Stimulated activated CD4-positive, alpha-beta T cell treated with anti-CD3 and anti-CD28 coated beads, Interleukin-4, amount 100 ng/mL, for 48 hours (primary cell): ENCODE measurements around the gene ICA1.
"Not testable (repeated sequence)": the region's sequence is repeated elsewhere in the genome, so short reads cannot be mapped to it uniquely, and the experiment has no call there.

ENCODE experiments used
- DNase-seq, 2 donors: peaks; one replicate each; pipeline ENCODE4 v3.0.0-alpha.2; 2020; ENCODE audit warnings: low read depth in 2 of 2

Gene ICA1

DNA sequence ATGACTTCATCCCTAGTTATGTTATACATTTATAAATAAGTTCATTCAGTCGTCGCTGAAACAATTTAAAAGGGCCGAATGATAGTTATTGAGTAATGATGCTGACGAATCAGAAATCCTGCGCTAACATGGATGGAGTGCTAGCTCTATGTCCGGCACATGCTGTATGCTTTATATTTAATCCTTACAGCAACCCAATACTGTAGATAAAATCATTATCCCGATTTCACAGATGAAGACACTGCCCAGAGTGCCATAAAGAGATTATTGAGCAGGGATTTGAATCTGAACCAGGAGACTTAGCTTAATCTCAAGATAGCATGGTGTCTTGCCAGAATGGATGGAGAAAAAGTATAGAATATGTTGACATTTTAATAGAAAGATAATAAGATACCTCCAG is 1.1 kb upstream of the ICA1 start:
- no peak for DNase-seq

DNA sequence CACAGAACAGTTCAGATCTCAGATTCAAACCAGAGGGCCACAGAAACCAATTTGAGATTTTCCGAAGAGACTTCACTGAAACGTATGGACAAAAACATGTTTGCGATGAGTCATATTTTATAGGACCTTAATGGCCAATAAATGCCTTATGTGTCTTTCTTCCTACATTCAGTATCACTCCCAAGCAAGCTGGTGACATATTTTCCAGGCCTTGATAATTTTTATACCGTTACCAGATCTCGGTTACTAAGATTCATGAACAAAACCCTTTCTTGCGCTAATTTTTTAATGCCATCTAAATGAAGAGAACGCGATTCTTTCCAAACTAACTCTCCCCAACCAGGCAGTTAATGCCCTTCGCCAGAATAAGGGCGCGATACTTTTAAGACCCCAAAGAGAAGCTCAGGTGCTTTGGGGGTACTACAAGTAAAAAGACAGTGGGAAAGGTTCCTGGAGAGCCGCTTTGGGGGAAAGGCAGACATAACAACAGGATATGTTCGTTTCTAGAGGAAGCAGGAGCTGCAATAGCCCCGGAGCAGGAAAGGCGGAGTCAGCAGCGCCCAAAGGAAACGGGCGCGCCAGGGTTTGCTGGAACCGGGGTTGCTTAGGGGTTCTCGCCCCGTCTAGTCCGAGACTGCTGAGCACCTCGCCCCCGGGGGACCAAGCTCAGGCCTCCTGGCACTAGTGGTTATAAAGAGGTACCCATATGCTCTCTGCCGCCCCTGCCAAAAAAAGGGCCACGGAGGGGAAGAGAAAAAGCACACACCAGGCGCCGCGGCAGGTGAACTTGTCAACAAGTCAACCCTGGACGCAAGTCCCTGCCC is 884 bp downstream of the ICA1 start:
- DNase-seq = peak in 1 of 2 donors; percentile 3

DNA sequence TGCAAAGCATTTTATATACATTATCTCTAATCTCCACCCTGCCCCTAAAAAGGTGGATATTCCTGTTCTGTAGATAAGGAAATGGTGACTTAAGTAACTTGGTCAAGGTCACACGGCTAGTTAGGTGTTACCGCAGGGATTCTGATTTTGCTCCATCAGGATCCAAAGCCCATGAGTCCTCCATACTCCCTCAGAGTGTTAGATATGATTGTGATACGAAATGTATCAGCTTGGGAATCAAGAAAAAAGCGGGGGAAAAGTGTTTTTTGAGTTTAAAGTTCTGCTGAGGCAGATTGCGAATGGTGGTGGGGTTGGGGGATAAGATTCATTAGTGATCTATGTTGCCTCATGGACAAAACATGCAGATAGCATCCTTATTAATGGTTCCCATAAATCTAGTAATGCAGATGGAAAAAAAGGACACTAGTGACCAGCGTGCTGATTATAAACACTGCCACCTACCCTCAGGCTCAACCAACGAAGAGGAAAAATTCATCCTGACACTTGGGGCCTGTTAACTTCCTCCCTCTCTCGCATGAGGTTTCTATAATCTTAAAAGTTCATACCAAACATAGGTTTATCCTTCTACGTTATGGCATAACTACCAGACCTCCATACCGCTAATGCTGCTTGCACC is 2.3 kb downstream of the ICA1 start:
- no peak for DNase-seq

DNA sequence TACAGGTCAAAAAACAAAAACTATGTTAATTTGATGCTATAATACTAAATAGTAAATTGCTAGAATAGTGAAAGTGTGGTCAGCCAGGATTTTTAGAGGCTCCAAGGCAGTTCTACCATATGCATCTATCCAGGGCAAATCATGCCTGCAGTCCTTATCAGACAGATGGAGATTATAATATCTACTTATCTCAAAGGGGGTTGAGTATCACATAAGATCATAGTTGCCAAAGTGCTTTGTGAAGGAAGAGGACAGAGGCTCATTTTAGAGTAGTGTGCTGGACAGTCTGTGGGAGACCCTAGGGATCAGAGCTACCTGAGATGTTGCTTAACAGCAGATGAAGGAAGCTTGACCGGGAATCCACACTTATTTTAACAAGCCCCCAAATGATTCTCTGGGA is 3.2 kb downstream of the ICA1 start:
- no peak for DNase-seq

DNA sequence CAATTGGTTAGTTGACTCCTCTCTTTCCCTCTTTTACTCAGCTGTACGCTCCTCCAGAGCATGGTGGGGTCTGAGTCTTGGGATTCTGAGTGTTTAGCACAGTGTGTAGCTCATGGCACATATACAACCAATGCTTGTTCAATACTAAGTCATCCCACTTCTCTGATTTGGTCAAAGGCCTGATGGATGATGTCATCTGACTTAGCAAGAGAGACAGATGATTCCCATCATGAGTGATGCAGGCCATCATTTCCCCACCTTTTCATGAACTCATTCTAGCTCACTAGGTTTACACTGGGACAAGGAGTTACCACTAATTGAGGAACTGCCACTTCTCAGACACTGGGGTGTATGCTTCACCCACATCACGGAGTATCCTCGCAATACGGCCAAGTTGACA is 3.8 kb downstream of the ICA1 start:
- DNase-seq = no peak

DNA sequence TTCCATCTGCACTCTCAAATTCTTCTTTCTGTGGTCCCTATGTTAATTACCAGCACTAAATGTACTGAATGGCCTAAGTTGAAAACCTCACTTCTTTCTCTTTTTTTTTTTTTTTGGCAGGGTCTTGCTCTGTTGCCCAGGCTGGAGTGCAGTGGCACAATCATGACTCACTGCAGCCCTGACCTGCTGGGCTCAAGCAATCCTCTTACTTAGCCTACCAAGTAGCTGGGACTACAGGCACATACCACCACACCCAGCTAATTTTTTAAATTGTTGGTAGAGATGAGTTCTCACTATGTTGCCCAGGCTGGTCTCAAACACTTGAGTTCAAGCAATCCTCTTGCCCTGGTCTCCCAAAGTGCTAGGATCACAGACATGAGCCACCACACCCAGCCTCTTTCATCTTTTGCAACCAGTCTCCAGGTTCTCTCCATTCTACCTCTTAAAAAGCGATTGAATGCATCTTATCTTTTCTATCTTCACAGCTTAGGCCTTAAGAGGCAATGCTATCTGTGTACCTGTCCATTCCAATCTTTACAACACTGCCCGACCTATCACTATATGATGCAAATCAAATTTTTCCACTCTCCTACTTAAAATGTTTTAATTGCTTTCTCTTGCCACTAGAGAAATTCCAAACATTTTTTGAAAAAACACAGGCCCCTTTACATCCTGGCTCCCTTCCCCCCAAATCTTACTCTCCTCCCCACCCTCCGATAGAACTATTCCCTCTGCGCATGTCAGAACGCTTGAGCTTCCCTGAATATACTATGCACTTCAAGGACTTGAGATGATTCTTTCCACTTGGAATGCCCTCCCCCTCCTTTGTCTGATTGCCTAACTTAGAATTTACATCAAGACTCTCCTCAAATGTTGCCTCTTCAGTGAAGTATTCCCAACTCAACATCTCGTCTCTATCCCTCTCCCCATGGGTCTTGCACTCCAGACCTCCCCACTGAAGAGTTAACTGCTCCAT is 6.0 kb downstream of the ICA1 start:
- no peak for DNase-seq

DNA sequence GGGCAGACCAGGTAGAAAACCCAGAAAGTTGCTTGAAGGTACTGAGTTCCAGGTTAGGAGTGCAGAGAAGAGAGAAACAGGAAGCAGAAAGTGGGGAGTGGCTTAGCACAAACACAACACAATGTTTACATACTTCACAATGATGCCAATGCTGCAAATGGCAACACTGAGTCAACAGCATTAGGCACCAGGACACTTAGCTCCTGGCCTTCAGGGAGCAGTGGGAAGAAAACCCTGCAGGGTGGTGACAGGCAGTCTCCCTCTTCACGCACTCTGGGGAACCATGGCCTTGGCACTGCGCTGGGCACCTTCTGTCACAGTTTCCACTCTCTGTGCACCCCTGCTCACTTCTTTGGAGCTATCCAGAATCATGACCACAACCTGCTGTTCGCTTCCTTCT is 7.3 kb downstream of the ICA1 start:
- no peak for DNase-seq

DNA sequence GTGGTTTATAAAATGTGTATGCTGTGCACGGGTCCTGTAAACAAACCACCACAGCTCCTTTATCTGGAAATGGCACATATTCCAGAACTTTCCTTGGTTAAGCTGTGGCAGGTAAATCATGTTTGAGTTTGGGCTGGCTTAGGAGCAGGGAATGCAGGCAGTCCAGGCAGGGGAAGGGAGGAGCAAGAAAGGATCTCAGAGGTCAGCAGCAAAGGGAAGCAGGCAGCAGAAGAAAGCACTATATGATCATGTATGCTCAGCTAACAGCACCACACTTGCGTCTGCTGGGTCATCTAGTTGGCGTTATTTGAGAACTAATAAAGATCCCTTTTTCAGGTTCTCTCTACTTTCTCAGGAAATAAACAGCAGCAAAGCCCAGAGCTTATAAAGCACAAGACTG is 7.8 kb downstream of the ICA1 start:
- DNase-seq = no peak

DNA sequence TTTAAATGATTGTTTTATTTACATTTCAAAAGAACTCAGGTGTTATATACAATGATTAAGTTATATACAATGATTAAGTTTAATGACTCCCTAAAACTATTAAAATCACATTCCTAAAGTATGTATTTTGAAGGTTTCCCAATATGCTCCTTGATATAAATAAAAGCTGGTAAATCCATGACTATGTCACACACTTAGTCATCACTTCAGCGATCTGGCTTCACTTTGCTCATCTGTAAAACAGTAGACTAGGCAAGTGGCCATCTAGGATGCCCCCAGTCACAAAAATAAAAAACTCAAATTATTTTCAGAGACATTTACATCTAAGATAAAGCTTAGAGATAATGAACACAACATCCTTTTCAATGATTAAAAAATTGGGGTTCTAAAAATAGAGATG is 10.8 kb downstream of the ICA1 start:
- DNase-seq = no peak

DNA sequence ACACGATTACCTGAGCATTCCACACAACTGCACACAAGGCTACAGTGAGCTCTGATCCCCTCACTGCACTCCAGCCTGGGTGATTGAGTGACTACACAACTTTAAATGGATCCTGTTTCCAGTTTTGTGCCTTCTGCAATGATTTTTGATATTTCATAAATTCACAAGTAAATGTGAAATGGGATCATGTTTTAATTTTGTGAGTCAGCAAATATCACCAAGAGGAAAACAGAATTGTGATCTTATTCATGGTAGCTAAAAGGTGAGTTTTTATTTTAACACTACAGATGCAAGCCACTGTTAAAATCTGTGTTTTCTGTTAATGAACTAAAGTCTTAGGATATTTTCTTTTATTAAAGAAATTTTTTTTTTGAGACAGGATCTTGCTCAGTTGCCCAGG is 11.4 kb downstream of the ICA1 start:
- no peak for DNase-seq

DNA sequence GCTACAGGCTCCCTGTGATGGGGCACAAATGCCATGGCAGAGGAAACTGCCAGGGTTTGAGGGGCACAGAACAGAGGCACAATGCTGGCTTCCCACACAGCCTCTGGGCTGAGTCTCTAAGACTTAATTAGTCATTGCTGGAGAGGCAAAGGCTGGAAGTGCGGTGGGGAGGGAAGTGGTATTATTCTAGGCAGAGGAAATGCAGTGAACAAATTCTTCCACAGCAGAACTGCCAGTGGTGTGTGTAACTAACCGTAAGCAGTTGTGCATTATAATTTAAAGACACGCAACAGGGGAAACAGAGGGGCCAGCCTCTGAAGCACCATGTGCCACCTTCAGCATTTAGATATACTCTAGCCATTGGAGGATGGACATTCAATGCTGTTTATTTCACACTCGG is 12.8 kb downstream of the ICA1 start:
- no peak for DNase-seq

DNA sequence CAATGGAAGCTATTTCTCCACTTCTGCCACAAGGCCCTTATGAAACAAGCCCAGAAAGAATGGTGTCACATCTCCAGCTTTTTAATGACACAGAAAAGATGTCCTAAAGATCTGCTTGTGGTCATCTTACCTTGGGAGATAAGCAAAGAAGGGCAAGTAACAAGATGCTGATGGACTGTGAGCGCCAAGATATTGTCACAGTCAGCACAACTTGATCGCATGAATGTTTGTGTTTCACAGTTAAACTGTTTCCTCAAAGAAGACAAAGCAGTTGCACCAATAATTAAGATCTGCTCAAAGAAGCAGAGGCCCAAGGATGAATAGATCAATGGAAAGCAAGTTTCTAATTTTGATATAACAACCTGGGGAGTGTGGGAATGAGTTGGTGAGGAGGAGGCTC is 15.9 kb downstream of the ICA1 start:
- DNase-seq = no peak

DNA sequence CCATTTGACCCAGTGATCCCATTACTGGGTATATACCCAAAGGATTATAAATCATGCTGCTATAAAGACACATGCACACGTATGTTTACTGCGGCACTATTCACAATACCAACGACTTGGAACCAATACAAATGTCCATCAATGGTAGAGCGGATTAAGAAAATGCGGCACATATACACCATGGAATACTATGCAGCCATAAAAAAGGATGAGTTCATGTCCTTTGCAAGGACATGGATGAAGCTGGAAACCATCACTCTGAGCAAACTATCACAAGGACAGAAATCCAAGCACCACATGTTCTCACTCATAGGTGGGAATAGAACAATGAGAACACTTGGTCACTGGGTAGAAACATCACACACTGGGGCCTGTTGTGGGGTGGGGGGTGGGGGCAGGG is 16.9 kb downstream of the ICA1 start:
- DNase-seq = not testable (repeated sequence)

DNA sequence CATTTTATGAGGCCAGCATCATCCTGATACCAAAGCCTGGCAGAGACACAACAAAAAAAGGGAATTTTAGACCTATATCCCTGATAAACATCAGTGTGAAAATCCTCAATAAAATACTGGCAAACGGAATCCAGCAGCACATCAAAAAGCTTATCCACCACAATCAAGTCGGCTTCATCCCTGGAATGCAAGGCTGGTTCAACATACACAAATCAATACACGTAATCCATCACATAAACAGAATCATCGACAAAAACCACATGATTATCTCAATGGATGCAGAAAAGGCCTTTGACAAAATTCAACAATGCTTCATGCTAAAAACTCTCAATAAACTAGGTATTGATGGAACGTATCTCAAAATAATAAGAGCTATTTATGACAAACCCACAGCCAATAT is 18.9 kb downstream of the ICA1 start:
- not testable (repeated sequence) for DNase-seq

DNA sequence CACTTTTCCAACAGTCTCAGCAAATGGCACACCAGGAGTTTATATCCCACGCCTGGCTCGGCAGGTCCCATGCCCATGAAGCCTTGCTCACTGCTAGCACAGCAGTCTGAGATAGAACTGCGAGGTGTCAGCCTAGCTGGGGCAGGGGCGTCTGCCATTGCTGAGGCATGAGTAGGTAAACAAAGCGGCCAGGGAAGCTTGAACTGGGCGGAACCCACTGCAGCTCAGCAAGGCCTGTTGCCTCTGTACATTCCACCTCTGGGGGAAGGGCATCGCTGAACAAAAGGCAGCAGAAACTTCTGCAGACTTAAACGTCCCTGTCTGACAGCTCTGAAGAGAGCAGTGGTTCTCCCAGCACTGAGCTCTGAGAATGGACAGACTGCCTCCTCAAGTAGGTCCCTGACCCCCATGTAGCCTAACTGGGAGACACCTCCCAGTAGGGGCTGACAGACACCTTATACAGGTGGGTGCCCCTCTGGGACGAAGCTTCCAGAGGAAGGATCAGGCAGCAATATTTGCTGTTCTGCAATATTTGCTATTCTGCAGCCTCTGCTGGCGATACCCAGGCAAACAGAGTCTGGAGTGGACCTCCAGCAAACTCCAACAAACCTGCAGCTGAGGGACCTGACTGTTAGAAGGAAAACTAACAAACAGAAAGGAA is 22.1 kb downstream of the ICA1 start:
- DNase-seq = not testable (repeated sequence)

DNA sequence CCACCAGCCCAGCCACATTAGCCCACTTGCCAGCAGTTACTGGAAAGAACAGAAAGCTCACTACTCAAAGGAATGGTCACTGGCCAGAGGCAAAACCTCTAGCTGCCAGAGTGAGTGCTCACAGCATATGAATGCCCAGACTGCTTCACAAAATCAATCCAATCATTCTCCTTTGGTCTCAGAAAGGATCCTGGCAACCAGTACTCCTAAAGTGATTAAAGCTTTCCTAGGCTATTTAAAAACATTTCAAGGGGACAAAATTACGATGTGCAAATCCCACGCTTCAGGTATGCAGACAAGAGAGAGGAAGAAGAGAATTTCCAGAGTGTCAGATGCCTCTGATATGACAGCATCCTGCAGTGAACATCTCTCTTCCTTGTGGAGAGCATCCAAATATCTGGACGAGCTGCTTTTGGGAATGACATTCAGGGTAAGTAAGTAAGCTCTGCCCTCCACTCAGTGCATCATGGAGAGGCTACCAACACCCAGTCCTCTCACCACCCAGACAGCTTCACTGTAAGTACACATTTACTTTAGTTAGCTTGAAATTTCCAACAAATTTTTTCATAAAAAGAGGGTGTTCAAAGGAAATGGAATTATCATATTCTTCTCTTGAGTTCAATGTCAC is 25.1 kb downstream of the ICA1 start:
- DNase-seq = no peak

DNA sequence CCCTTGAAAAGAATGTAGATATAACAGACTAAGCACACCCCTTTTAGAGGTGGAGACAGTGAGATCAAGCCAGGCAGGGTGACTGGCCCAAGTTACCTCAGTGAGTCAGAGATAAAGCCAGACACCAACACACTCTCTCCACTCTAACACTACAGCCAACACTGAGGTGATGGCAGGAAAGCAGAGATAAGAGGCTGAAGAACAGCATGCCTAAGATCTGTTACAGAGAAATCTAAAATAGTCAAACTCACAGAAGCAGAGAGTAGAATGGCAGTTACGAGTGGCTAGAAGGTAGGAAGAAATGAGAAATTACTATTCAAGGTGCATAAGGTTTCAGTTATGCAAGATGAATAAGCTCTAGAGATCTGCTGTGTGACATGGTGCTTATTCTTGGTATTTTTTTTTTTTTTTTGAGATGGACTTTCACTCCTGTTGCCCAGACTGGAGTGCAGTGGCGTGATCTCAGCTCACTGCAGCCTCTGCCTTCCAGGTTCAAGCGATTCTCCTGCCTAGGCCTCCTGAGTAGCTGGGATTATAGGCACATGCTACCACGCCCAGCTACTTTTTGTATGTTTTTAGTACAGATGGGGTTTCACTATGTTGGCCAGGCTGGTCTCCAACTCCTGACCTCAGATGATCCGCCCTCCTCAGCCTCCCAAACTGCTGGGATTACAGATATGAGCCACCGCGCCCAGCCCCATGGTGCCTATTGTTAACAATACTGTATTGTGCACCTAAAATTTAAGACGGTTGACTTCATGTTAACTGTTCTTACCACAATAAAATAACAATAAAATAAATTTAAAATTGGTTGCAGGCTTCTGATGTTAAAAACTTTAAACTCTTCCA is 28.7 kb downstream of the ICA1 start:
- DNase-seq = no peak

DNA sequence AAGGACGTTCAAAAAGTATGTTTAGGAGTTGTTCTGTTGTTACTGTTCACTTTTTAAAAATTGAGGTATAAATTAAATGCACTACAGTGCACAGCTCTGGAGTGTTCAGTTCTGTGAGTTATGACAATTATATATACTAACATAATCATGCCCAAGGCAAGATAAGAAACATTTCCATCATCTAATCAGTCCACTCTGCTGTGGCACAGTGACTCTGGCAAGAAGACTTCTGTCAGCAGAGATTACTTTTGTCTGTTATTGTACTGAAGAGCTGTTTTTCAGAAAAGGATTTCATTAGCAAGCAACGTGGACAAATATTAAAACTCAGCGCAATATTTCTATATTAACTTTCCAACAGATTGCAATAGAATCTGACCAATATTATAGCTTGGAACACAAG is 32.0 kb downstream of the ICA1 start:
- no peak for DNase-seq

DNA sequence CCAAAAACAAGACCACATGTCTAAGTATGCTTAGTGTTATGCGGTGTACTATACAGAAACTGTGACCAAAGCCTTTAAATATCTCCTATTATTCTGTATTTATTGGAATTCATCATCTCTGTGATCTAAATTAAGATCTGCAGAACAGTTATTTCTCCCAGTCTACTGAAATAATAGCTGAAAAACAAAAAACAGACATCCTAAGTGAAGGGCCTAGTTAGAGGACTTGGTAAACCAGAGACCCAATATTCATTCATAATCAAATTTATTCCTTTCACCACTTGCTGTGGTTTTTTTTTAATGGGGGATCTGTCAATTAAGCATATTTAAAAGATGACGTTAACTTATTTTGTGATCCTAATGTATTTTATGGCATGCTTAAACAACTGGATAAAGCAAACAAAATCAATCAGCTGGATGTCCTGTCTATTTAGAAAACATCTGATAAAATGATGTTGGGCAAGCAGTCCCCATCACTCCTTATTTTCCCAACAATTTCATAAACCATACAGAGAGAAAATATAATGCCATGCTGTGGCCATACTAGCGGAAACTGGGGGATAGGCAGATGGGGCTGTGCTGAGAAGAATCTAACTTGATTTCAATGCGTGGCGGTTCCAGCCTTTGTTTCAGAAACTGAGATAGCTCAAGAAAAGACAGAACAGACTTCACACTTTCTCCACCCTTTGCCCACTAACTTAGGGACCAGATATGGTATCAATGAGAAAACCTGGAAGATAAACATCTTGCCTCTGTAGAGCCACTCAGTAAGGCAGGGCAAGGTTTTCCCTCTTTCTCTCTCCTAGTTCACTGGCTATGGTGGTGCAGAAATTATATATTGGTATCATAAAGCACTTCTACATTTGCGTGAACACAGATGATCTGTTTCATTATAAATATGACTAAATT is 32.9 kb downstream of the ICA1 start:
- DNase-seq = no peak
